AG10803 (cell line): ENCODE data around the gene ZBTB46.

Source experiments
- DNase-seq: peaks from one replicate; pipeline ENCODE4 v3.0.0; 2010; ENCODE audit warnings: low read depth
- H3K4me3 ChIP-seq: 2 replicates; pipeline ENCODE4 v1.5.1; 2011; ENCODE audit warnings: mild to moderate bottlenecking, low read length, control low read depth
- TF ChIP-seq, protein P1 (sequence below): conservative IDR thresholded peaks from 2 replicates; pipeline ENCODE4 v1.5.1; 2011; ENCODE audit warnings: mild to moderate bottlenecking, low read length, control low read depth, inconsistent platforms

ZBTB46 gene

DNA sequence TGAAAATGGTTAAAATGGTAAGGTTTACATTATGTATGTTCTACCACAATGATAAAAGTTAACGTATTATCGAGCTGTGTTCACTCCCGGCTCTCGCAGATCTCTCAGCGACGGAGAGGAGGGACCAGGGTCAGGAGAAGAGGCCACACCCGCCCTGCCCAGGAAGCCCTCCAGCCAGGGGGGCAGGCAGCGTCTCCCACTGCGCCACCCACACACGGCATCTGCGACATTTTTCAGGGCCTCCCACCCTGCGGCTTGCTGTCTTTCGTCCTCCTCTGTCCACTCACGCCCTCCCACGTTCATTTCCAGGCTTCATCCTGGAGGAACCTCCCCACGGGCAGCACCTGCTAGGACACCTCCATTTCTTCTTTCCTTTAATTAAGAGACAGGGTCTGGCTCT is 43.3 kb downstream of the ZBTB46 start:
- H3K4me3 ChIP-seq, result no peak overlapping the region
- TF ChIP-seq, protein P1, sequence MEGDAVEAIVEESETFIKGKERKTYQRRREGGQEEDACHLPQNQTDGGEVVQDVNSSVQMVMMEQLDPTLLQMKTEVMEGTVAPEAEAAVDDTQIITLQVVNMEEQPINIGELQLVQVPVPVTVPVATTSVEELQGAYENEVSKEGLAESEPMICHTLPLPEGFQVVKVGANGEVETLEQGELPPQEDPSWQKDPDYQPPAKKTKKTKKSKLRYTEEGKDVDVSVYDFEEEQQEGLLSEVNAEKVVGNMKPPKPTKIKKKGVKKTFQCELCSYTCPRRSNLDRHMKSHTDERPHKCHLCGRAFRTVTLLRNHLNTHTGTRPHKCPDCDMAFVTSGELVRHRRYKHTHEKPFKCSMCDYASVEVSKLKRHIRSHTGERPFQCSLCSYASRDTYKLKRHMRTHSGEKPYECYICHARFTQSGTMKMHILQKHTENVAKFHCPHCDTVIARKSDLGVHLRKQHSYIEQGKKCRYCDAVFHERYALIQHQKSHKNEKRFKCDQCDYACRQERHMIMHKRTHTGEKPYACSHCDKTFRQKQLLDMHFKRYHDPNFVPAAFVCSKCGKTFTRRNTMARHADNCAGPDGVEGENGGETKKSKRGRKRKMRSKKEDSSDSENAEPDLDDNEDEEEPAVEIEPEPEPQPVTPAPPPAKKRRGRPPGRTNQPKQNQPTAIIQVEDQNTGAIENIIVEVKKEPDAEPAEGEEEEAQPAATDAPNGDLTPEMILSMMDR, result no peak
- DNase-seq, result no peak

DNA sequence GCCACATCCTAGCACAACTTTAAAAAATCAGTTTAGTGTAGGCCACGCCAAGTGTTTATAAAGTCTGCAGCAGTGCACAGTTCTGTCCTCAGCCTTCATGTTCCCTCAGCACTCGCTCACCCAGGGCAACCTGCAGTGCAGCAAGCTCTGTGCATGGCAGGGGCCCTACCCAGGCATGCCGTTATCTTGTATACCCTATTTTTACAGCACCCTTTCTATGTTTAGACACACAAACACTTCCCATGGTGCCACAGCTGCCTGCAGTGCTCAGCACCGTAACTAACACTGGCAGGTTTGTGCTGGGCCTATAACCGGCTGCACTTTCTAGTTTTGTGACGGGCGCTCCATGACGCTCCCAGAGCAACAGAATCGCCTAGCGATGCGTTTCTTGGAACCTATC is 43.8 kb downstream of the ZBTB46 start:
- DNase-seq, result no peak
- TF ChIP-seq, protein P1, result no peak
- no peak overlapping the region for H3K4me3 ChIP-seq

DNA sequence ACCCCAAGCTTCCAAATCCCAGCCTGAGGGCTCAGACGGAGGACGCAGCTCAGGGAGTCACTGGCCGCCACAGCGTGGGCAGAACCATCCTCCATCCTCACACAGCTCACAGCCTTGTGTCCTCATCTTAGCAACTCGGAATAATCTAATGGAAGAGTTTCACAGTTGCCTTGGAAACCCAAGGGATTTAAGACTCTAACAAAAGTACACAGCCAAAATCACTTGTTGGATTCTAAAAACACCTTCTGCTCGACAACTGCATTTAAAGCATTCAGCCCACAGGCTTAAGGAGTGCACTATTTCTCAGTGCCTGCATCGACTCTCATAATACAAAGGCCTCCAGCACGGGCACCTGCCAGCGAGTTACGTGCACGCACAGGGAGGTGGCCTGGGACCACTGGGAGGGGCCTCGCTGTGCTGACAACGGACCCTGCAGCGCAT is 45.4 kb downstream of the ZBTB46 start:
- no peak for DNase-seq
- TF ChIP-seq, protein P1, result no peak
- H3K4me3 ChIP-seq, result no peak overlapping the region

DNA sequence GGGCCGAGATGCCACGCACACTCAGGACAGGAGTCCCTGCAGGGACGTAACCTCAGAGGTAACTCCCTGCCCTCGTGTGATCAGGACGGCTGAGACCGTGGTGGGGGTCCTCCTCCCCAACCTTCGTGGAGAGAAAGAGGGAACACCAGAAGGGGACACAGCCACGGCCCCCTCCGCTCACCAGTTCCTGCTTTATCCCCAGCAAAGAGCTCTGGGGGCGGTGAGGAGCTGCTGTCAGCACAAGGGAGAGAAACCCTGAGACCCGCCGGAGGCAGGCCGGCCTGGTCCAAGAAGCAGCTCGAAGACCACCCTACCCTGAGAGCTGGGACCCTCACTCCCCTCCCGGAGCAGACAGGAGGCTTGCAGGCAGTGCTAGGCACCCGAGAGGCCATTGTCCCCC is 47.1 kb downstream of the ZBTB46 start:
- DNase-seq, result no peak
- no peak overlapping the region for H3K4me3 ChIP-seq
- TF ChIP-seq, protein P1, result no peak

DNA sequence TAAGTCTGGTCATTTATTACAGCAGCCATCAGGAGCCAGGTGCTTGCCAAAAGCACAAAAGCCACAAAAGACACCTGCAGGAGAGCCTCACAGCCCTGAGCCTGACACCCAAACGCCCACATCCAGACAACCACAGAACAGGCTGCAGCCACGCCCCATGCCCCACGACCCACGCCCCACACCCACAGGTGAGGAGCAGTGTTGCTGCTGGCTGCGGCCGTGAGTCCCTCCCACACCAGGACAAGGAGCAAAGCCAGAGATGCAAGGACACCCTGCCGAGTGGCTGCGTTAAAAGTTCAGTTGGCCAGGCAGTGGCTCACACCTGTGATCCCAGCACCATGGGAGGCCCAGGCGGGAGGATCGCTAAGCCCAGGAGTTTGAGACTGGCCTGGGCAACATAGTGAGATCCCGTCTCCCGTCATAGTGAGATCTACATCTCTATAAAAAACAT is 48.5 kb downstream of the ZBTB46 start:
- TF ChIP-seq, protein P1, result no peak
- no peak for DNase-seq

DNA sequence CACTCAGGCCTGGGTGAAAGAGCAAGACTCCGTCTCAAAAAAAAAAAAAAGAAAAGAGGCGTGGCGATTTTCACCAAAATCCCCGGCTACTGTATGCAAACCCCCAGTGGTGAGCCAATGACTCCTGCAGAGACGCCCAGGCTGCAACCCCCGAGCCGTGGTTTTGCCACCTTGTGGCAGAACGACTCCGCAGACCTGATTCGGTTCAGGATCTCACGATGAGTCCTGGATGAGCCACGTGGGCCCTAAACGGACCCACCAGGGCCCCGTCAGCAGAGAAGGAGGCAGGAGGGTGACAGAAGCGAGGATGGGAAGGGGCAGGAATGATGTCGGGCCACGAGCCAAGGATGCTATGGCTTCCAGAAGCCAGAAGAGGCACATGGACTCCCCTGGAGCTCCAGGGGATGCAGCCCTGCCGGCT is 49.0 kb downstream of the ZBTB46 start:
- TF ChIP-seq, protein P1, result no peak
- no peak for DNase-seq
- H3K4me3 ChIP-seq, result no peak overlapping the region

More for the DNA sequence above, 48.5 kb downstream of the ZBTB46 start:
- no peak overlapping the region for H3K4me3 ChIP-seq

DNA sequence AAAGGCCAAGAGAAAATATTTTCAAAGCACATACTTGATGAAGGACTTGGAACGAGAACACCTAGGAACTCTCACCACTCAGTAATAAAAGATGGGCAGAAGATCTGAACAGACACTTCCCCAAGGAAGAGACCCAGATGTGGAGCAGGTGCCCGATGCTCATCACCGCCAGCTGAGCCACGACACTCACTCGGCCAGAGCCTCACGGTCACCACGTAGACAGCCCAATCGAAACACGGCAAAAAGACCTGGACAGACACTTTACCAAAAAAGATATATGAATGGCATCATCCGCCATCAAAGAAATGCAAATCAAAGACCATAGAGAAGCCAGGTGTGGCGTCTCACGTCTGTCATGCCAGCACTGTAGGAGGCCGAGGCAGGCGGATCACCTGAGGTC is 49.9 kb downstream of the ZBTB46 start:
- no peak for DNase-seq
- TF ChIP-seq, protein P1, result no peak
- H3K4me3 ChIP-seq, result no peak overlapping the region
